GM19193 (cell line): ENCODE results near the gene FAF1.

Experiments
- POLR2A ChIP-seq: IDR thresholded peaks from 4 replicates; pipeline ENCODE4 v1.6.1; 2011; ENCODE audit not compliant: insufficient read depth, insufficient read length; ENCODE audit errors: extremely low read depth

FAF1 gene

DNA sequence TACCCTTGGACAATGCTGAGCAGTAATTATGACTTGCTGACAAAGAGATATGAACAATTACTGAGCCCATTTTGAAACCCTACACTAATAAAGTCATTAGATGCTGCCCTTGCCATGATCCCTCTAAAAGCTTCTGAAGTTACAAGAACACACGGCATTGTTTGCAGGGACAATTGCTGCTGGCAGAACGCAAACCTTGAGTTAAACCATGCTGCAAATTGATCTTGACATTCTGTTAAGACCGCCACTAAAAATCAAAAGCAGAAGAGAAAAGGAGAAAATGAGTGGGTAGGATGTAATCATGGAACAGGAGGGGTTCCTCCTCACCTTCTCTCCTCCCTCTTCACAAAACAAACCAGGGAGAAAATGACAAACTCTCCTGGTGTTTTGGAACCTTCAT lies 400.6 kb downstream of the FAF1 start:
- no peak for TF ChIP-seq POLR2A

DNA sequence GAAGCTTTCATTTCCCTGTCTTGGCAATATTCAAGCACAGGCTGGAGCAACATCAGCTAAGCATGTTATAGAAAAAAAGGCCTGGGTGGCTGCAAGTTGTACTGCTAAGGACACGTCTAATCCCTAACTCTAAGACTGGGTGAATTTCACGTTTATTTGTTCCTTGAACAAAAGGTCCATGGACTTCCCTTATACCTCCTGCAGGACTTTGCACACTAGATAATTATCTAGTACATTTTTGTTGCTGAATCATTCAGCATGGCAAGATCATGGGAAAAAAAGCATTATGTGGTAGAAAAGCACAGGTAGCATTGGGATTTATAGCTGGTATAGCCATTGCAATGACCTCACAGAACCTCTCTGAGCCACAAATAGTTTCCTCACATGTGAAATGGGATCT lies 406.1 kb downstream of the FAF1 start:
- no peak for TF ChIP-seq POLR2A

DNA sequence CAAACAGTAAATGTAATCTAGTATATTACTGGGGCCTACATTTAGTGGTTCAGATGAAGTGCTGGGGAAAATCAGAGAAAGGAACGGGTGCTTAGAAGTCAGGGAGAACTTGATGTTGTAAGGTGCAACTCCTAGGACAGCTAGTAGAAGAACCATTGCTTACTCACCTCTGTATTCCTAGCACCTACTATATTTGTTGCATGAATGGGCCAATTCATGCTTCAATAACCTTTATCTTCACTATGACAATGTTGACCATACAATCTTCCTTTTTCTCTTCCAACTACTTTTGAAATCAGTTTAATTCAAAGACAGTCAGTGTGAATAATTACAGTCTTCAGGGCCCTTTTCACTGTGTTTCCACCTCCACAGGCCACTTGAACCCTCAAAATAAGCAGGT lies 411.8 kb downstream of the FAF1 start:
- no peak for TF ChIP-seq POLR2A

DNA sequence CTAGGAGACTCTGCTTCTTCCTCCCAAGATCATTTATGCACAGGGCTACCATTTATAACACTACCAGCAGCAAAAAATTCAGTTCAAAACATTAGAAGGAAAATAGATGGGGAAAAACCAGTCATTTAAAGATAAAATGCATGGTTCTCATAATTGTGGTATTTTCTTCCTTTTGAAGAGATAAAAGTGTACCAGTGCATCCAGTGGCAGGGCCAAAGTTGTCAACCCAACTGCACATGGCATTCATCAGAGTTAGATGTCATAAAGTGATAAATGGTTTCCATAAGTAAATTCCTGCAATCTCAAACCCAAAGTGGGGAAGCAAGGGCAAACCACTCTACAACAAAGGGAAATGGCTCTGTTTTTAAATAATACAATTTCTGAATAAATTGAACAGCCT lies 417.7 kb downstream of the FAF1 start:
- no peak for TF ChIP-seq POLR2A

DNA sequence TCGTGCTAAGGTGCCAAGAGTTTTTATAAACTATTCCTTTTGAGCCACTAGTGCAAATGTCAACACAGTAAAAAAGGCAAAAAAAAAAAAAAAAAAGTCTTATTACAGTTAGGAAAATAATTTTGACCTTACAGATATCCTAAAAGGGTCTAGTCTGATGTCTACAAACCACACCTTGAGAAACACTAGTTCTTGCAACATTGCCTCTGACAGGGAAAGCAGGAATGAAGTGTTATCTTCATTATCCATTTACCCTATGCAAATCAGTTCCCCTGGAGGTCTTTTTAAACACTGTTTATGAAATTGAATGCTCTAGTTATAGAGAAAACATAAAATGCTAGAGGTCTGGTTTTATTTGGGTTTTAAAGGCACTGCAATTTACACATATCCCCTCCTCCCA lies 421.6 kb downstream of the FAF1 start:
- no peak for TF ChIP-seq POLR2A

DNA sequence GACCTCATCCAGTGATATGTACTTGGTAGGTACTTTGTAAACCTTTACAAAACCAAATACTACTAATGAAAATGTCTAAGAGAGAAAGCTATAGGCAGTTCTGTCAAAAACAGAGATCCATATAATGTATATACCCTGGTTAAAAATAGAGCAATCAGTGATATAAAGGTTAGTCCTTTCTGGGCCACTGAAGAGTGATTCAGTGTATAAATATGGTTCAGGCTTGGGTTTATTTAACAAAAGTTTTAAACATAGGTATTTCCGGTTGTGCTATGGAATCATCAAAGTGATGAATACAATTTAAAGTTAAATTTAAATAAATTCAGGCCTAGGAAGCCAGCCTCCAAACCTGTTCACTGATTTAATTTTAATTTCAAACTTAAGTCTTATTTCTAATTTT lies 428.5 kb downstream of the FAF1 start:
- no peak for TF ChIP-seq POLR2A

DNA sequence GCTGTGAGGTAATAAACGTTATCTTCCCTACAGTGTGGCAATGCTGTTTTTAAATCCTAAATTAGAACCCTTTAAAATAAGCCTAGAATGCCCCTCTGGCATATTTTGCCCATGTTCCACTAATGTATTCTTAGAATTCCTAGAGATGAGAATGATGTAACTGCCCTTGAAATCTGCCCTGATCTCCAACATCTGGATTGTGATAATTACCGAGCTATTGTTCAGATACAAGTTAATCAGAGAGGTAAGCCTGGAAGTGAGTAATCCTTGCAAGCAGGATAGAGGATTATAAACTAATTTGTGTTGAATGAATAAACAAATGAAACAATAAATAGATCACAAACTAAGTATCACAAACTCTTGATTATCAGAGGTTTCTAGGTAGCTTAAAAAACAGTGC lies 429.0 kb downstream of the FAF1 start:
- TF ChIP-seq POLR2A, result no peak

DNA sequence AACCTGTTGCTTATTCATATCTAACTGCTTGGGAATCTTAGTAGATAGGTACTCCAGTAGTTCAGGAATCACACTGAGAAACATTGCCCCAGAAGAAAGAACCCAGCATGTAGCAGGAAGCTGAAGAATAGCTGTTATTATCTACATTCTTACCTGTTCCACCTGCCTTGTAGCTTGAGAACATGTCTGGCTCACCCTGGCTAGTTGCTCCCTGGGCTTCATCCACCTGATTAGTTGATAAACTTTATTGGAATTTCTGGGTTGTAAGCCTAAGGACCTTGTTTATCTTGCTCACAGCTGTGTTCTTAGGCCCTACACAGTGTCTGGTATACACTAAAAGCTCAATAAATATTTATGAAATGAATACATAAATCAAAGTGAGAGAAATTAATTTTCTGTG lies 430.6 kb downstream of the FAF1 start:
- no peak for TF ChIP-seq POLR2A

DNA sequence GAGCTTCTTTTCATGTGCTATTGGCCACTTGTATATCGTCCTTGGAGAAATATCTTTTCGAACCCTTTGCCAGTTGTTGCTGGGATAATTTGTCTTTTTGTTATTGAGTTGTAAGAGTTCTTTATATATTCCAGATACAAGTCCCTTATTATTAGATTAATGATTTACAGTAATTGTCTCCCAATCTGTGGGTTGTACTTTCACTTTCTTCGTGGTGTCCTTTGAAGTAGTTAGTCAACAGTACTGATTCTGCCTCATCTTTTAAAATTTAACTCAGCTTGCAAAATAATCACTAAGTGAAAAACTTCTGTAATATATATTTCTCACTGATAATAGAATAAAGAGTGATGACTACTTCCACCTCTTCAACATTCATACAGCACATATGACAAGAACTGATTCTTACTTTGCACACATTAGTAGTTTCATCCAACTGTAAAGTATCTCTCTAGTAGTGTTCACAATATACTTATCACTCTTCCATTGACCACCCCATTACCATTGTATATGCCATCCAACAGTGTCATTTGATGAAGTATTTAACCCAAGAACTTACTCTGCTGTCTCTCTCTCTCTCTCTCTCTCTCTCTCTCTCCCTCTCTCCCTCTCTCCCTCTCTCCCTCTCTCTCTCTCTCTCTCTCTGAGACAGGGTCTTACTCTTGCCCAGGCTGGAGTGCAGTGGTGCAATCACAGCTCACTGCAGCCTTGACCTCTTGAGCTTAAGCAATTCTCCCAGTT lies 432.6 kb downstream of the FAF1 start:
- TF ChIP-seq POLR2A, result no peak

DNA sequence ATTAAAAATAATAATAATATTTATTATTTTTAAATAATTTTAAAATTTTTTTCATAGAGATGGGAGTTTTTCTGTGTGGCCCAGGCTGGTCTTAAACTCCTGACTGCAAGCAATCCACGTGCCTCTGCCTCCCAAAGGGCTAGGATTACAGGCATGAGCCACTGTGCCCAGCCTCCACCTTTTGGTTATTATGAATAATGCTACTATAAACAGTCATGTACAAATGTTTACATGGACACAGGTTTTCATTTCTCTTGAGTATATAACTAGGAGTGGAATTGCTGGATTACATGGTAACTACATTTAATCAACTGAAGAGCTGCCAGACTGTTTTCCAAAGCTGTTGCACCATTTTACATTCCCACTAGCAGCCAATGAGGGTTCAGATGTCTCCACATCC lies 433.6 kb downstream of the FAF1 start:
- TF ChIP-seq POLR2A, result no peak

DNA sequence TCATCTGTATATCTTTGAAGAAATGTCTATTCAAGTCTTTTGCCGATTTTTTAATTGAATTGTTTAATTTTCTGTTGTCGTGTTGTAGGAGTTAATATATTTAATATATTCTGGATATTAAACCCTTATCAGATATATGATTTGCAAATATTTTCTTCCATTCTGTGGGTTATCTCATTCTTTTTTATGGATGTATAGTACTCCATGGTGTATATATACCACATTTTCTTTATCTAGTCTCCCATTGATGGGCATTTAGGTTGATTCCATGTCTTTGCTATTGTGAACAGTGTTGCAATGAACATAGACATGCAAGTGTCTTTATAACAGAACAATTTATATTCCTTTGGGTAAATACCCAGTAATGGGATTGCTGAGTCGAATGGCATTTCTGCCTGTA lies 436.5 kb downstream of the FAF1 start:
- no peak for TF ChIP-seq POLR2A

DNA sequence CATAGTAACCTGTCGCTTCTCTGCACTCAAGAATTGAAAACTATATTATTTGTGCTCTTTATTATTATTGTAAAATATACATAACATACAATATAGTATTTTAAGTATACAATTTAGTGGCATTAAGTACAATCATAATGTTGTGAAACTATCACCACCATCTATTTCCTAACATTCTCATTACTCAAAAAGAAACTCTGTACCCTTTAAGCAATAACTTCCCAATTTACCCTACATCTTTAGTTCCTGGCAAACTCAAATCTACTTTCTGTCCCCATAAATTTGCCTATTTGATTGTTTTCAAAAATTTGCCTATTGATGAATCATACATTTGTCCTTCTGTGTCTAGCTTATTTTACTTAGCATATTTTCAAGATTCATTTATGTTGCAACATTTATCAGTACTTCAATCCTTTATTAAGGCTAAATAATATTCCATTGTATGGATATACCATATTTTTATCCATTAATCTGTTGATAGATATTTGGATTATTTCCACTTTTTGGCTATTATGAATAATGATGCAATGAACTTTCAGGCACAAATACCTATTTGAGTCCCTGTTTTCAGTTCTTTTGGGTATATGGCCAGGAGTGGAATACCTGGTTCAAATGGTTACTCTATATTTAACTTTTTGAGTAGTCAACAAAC lies 437.2 kb downstream of the FAF1 start:
- TF ChIP-seq POLR2A, result no peak

DNA sequence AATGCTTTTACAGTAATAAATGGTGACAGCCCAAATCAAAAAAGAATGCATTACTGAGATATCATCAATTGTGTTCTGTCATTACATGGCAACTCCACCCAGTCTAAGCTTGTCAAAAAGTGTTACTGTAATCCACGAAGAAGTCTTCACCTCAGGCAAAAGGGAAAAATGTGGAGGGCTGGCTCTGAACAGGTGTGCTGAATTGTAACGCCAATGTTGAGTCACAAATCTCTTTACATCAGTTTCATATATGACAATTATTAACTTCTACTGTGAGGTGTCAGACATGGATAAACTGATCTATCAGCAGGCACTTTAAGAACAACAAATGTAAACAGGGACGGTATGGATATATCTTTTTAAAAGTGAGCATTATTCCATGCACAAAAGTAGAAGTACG lies 438.4 kb downstream of the FAF1 start:
- no peak for TF ChIP-seq POLR2A

DNA sequence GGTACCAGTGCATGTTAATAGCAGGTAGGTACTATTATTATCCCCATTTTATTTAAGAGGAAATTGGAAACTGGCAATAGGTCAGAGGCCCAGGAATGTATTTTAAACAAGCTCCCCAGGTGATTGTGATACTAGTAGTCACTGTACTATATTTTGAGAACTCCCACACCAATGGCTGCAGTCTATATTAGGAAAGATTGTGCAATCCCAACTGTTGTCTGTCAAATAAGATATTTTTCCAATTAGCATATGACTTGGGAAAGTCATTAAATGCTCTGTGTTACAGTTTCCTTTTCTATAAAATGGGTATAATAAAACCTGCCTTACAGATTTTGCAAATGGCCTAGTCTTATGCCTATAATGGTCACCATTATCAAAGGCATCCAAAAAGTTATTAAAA lies 442.6 kb downstream of the FAF1 start:
- TF ChIP-seq POLR2A, result no peak

DNA sequence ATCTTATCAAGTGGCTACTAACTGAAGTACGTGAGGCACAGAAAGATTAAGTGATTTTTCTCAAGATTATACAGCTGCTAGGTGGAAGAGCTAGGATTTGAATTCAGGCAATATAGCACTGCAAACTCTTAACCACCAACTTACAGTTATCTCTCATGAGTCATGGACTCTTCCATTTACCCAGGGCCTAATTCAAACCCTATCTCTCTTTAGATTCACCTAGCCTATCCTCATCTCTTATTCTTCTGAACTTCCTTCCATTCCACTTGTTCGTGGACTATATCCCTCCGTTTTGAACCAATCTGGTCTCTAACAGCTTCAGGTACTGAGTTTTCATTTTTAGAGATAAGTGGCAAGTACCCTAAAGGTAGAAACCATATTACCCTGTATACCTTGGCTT lies 444.0 kb downstream of the FAF1 start:
- TF ChIP-seq POLR2A, result no peak

DNA sequence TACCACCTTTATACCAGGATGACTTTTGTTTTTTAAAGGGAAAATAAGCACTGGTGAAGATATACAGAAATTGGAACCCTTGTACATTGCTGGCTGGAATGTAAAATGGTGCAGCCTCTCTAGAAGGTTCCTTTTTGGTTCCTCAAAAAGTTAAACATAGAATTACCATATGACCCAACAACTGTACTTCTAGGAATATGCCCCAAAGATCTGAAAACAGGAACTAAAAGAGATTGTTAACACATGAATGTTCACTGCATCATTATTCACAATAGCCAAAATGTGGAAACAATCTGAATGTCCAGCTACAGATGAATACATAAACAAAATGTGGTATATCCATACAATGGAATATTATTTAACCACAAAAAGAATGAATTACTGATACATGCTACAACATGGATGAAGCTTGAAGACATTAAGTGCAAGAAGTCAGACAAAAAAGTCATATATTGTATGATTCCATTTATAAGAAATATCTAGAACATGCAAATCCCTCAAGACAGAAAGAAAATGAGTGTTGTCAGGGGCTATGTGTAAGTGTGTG lies 452.0 kb downstream of the FAF1 start:
- no peak for TF ChIP-seq POLR2A
